ENCODE measurements around the gene FAM3D. TPM values are rescaled to one million over a fixed set of nuclear protein-coding genes. Genes with fewer than 3 reads are reported as not detected.

FAM3D gene
- total and polyA plus RNA-seq, 12 donors, result 0.07 to 0.37 TPM; not detected in 10

GRCh38 chr3:58647381-58648141 is 19.0 kb downstream of the FAM3D start:
- ATAC-seq, result no peak
- WGBS, 2 donors, result 64 to 73% methylated on average over 3 of the region's 3 CpGs
- Histone ChIP-seq H3K36me3 (no peaks in the 10 kb centered on the region), H3K27me3 (no peaks in the 10 kb centered on the region), H3K4me1 (peaks cover 0 to 5% (median 0%) of the 10 kb centered on the region in 9 donors), H3K9me3 (no peaks in the 10 kb centered on the region), H3K27ac (no peak overlapping the region), H3K4me3 (no peak overlapping the region)
- DNase-seq, result no peak
- no peak for TF ChIP-seq CTCF (IDR thresholded peaks at IDR 0.05)
- intact Hi-C loops (cut with DNase I), result loop anchor here in 6 of 10 donors (10.0 kb wide), 2 partner anchors 407 to 1207 kb away; partner anchors contain the start of gene CFAP20DC (in 5 of the 6)

DNA sequence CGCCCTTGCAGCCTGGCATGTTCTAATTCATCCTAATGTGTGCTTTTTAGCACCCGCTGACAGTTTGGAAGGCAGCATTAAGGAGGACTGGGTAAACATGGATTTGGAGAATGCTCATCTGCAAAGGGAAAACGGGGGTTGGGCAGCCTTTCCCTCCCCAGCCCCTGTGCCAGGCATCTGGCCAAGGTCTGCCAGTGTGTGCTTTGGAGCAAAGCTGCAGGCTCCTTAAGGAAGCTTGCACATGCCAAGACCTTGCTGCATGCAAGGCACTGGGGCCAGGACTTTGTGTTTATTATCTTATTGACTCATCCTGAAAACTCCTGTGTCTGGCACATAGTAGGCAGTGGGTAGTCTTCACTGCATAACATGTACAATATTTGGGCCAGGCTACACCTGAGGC is 20.1 kb downstream of the FAM3D start:
- 86% methylated on average over 3 of the region's 3 CpGs for WGBS, 2 donors
- H3K27ac ChIP-seq, result no peak overlapping the region
- no peak for DNase-seq
- TF ChIP-seq CTCF (IDR thresholded peaks at IDR 0.05), result no peak
- no peaks in the 10 kb centered on the region for H3K27me3 ChIP-seq
- no peaks in the 10 kb centered on the region for H3K9me3 ChIP-seq
- intact Hi-C loops (cut with DNase I), result loop anchor here in 6 of 10 donors (10.0 kb wide), 2 partner anchors 408 to 1208 kb away; partner anchors contain the start of gene CFAP20DC (in 5 of the 6)
- H3K4me3 ChIP-seq, result no peak overlapping the region
- ATAC-seq, result no peak
- H3K4me1 ChIP-seq, result peaks cover 0 to 5% (median 0%) of the 10 kb centered on the region in 9 donors
- H3K36me3 ChIP-seq, result no peaks in the 10 kb centered on the region

DNA sequence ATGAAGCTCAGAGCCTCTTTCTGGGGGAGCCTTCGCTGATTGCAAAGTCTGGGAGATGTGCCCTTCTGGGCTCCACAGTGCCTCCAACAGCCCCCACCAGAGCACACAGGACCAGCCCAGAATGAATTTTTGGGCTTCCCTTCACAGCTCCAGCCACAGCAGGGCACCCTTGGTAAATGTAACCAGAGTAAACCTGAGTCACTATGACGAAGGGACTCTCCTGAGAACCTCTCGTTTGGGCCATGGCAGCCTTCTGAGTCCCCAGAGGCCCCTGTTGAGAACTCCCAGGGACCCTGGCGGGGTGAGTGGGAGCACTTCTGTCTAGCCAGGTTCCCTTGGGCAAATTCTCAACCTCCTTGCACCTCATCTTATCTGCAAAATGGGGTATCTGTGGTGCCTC is 20.8 kb downstream of the FAM3D start:
- intact Hi-C loops (cut with DNase I), result loop anchor here in 6 of 10 donors (10.0 kb wide), 2 partner anchors 409 to 1209 kb away; partner anchors contain the start of gene CFAP20DC (in 5 of the 6)
- DNase-seq (no peak), ATAC-seq (no peak)
- no peak overlapping the region for H3K27ac ChIP-seq
- WGBS, 2 donors, result 86 to 91% methylated on average over 4 of the region's 4 CpGs
- H3K36me3 ChIP-seq, result no peaks in the 10 kb centered on the region
- peaks cover 0 to 2% (median 0%) of the 10 kb centered on the region in 9 donors for H3K4me1 ChIP-seq
- no peaks in the 10 kb centered on the region for H3K9me3 ChIP-seq
- TF ChIP-seq CTCF (IDR thresholded peaks at IDR 0.05), result no peak
- H3K4me3 ChIP-seq, result no peak overlapping the region
- no peaks in the 10 kb centered on the region for H3K27me3 ChIP-seq

DNA sequence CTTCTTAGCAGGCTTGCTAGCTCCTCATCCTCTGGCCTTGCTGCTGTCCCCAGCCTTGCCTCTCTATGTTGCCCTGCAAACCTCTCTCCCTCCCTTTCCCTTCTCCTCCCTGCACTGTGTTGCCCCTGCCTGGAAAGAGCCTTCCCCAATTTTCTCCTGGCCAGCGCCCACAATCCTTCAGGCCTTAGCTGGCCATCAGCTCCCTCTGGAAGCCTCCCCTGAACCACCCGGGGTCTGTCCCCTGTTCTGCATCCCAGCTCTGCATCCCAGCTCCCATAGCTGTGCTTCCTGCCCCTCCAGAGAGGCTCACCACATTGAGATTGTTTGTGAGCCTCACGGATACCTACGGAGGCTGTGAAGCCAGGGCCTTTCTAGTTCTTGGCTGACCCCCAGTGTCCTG is 23.7 kb downstream of the FAM3D start:
- intact Hi-C loops (cut with DNase I), result loop anchor here in 8 of 10 donors (5.0 to 10.0 kb wide), 4 partner anchors 409 to 1212 kb away; partner anchors contain the start of gene CFAP20DC (in 7 of the 8)
- DNase-seq (no peak), ATAC-seq (no peak)
- TF ChIP-seq CTCF (IDR thresholded peaks at IDR 0.05), result no peak
- Histone ChIP-seq H3K4me3 (no peak overlapping the region), H3K4me1 (peaks cover 0 to 6% (median 0%) of the 10 kb centered on the region in 9 donors), H3K36me3 (no peaks in the 10 kb centered on the region), H3K27me3 (peaks cover 0 to 3% (median 0%) of the 10 kb centered on the region in 7 donors), H3K9me3 (no peaks in the 10 kb centered on the region), H3K27ac (no peak overlapping the region)
- WGBS, 2 donors, result 88 to 93% methylated on average over 4 of the region's 4 CpGs

Measured in heart right ventricle (tissue), 16 donors.